Progenitor cell of endocrine pancreas (in vitro differentiated cells): ENCODE measurements around the gene TIMM10. TPM values are rescaled to one million over a fixed set of nuclear protein-coding genes. Genes with fewer than 3 reads are reported as not detected.

Source experiments
- DNase-seq: peaks from one replicate; pipeline ENCODE4 v3.0.0; 2021; ENCODE audit warnings: low spot score; ENCODE audit not compliant: unreplicated experiment
- H3K27ac Mint-ChIP-seq: 2 replicates; pipeline ENCODE4 v1.8.0; 2021; ENCODE audit warnings: mild to moderate bottlenecking, moderate library complexity, mixed read lengths
- H3K27me3 Mint-ChIP-seq: 2 replicates; pipeline ENCODE4 v1.8.0; 2021; ENCODE audit warnings: mixed read lengths
- H3K36me3 Mint-ChIP-seq: 2 replicates; pipeline ENCODE4 v1.8.0; 2022; ENCODE audit warnings: mixed read lengths; ENCODE audit not compliant: insufficient read depth
- H3K4me1 Mint-ChIP-seq: 2 replicates; pipeline ENCODE4 v1.8.0; 2021; ENCODE audit warnings: low read depth, mixed read lengths
- H3K4me3 Mint-ChIP-seq: 2 replicates; pipeline ENCODE4 v1.8.0; 2021; ENCODE audit warnings: low read depth, mild to moderate bottlenecking, moderate library complexity, mixed read lengths
- H3K9me3 Mint-ChIP-seq: 2 replicates; pipeline ENCODE4 v1.8.0; 2021; ENCODE audit warnings: low read depth, mixed read lengths
- CTCF ChIP-seq: fragments of 200-600 bp; sonication (generic); IDR thresholded peaks from one replicate; pipeline ENCODE4 v1.5.0; 2021; ENCODE audit warnings: antibody characterized with exemption, mild to moderate bottlenecking; ENCODE audit not compliant: unreplicated experiment
- total RNA-seq: library from RNA; stranded (reverse); gene quantifications from 2 replicates; pipeline ENCODE4 v1.2.1, GENCODE V29; 2021

The TIMM10 gene
- total RNA-seq, 1 donor from 2014 or later, result 63.5 TPM

DNA sequence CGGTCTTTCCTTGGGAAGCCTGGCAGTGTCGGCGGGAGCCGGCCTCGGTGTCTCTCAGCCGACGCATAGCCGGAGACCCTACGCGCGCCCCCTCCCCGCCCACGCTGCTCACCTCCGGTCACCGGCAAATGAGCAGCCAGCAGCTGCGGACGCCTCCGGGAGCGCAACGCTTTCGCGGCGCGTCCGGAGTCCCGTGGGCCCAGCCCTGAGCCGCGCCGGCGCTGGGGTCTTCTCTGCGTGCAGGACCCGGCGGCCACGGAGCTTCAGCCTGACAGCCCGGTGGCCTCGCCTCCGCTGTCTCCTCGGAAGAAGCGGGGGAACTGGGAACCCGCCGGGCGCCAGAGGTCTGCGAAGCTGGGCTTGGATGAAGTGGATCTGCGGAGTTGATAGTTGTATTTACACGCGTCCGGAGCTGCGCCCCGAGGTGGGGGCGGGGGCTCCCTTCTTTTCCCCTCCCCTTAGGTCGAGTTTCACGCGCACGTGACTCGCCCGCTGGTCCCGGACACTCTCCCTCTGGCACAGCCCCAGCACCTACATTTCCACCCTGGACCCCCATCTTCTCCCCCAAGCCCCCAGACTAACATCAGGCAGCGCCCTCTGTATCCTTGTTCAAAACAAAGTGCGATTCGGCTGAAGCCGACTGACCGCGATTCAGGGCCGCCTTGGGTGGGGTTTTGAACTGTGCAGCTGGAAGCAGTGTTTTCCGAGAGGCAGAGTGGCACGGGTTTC lies 15.1 kb downstream of the TIMM10 start, which contains the start of gene SLC43A1:
Gene SLC43A1, minus strand, starts transcription at position 371 of the 729 bp plus-strand sequence. CDS start 1,591 bp downstream, outside the sequence.
- Mint-ChIP-seq H3K27ac (peak within 1 kb of the TSS; percentile 94), H3K4me3 (peak within 1 kb of the TSS; percentile 93), H3K36me3 (no peaks in the 10 kb centered on the region), H3K9me3 (no peaks in the 10 kb centered on the region), H3K4me1 (peaks cover 8% of the 10 kb centered on the region), H3K27me3 (peaks cover 16% of the 10 kb centered on the region)
- no peak for TF ChIP-seq CTCF
- DNase-seq, result peak; percentile 37

DNA sequence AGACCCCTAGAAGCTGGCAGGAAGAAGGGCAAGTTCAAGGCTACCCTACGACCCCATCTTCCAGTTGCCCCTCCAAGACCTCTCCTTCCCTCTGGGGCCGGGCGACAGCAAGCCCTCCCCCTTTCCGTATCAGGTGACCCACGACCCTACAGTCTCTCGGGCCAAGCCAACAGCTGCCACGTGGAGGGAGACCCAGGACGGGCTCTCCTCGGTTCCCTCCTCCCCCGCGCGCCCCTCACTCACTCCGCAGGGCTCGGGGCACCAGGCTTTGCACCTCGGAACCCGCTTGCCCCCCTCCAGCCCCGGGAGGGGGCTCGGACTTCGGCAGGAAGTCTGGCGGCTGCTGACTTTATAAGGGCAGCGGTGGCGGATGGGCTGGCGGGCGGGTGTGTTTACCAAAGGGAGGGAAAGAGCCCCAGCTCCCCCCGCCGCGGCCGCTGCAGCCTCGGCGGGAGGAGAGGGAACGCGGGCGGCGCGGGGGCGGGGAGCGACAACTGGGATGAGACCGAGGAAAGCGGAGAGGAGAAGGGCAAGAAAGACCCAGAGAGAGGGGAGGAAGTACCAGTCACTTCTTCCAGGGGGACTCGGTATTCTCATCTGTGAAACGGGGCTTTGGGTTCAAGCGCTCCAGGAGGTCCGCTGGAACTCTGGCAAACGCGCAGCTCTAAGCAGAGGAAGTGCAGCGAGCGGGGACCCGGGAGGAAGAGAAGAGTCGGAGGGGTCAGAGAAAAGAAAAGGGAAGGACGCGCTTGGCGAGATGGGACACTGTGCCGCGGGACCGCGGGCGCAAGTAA lies 15.8 kb downstream of the TIMM10 start:
- no peaks in the 10 kb centered on the region for H3K9me3 Mint-ChIP-seq
- DNase-seq, result no peak
- H3K4me3 Mint-ChIP-seq, result peak overlapping the region; percentile 93
- no peak for TF ChIP-seq CTCF
- H3K4me1 Mint-ChIP-seq, result peaks cover 8% of the 10 kb centered on the region
- H3K36me3 Mint-ChIP-seq, result peaks cover 1% of the 10 kb centered on the region
- H3K27ac Mint-ChIP-seq, result peak overlapping the region; percentile 88
- peaks cover 16% of the 10 kb centered on the region for H3K27me3 Mint-ChIP-seq

- Mint-ChIP-seq H3K4me3 (peak overlapping the region; percentile 93), H3K4me1 (peaks cover 8% of the 10 kb centered on the region), H3K27me3 (peaks cover 16% of the 10 kb centered on the region), H3K27ac (peak overlapping the region; percentile 85), H3K36me3 (peaks cover 1% of the 10 kb centered on the region), H3K9me3 (no peaks in the 10 kb centered on the region)
- peak; percentile 32 for DNase-seq
- TF ChIP-seq CTCF, result no peak
Observed at GRCh38 chr11:57513911-57514537, 16.5 kb downstream of the TIMM10 start.

GRCh38 chr11:57513452-57513795 lies 17.1 kb downstream of the TIMM10 start:
- Mint-ChIP-seq H3K4me3 (peak overlapping the region; percentile 93), H3K27me3 (peaks cover 11% of the 10 kb centered on the region), H3K27ac (peak overlapping the region; percentile 85)

More at GRCh38 chr11:57513452-57513795, 17.1 kb downstream of the TIMM10 start:
- H3K36me3 Mint-ChIP-seq, result peaks cover 1% of the 10 kb centered on the region
- DNase-seq, result no peak
- no peak for TF ChIP-seq CTCF
- H3K4me1 Mint-ChIP-seq, result peaks cover 8% of the 10 kb centered on the region
- H3K9me3 Mint-ChIP-seq, result no peaks in the 10 kb centered on the region
